Frontal cortex (tissue), 4 donors: ENCODE data around the gene PLOD1. TPM values are rescaled to one million over a fixed set of nuclear protein-coding genes. Genes with fewer than 3 reads are reported as not detected.

ENCODE experiments used
- DNase-seq, 2 donors: peaks; one replicate each; pipeline ENCODE4 v3.0.0; 2012; ENCODE audit warnings: low spot score in 2 of 2
- FAIRE-seq: peaks from 2 replicates; lab custom pipeline; 2012; peaks lifted over from hg19 to GRCh38; lab: Jason Lieb, UNC
- small RNA-seq: library from RNA; depleted of rRNA; stranded (forward); fragments of <200 nt; gene quantifications from one replicate; pipeline ENCODE3, GENCODE V24; 2014
- total RNA-seq: library from RNA; depleted of rRNA; stranded (reverse); fragments of >200 nt; gene quantifications from one replicate; pipeline ENCODE4 v1.2.3, GENCODE V29; 2014
- donor health status: control.
- donor health status: control.
- donor health status: control.

Gene PLOD1
- total RNA-seq, 1 donor from 2014 or later, result 15.5 TPM

GRCh38 chr1:12021616-12022015 lies 87.1 kb downstream of the PLOD1 start:
- DNase-seq (no peak), FAIRE-seq (no peak)

- FAIRE-seq, result no peak
- no peak for DNase-seq
These were observed 87.5 kb downstream of the PLOD1 start for GRCh38 chr1:12022036-12022435.

Small RNA genes lying within 50 kb of the gene (small RNA-seq; reads per million reads assigned to genes)
- not detected for gene AL096840.1
- gene RF00019, result not detected
- gene RNU5E-4P, result 7.5 reads per million, percentile 94 among the genes with 10 or more reads in this experiment

Other genes with a start within 250 kb of the PLOD1 start
- 137 TPM for gene DRAXIN, start 243.0 kb upstream of the PLOD1 start, total RNA-seq
- 2.4 TPM for gene AGTRAP, start 198.6 kb upstream of the PLOD1 start, total RNA-seq
- gene C1orf167, start 172.5 kb upstream of the PLOD1 start, total RNA-seq, result not detected
- 24.5 TPM for gene MTHFR, start 128.8 kb upstream of the PLOD1 start, total RNA-seq
- gene CLCN6, start 128.5 kb upstream of the PLOD1 start, total RNA-seq, result 14.7 TPM
- 3.3 TPM for gene NPPA, start 86.9 kb upstream of the PLOD1 start, total RNA-seq
- 0.41 TPM for gene NPPB, start 75.8 kb upstream of the PLOD1 start, total RNA-seq
- 20.0 TPM for gene KIAA2013, start 8.3 kb upstream of the PLOD1 start, total RNA-seq
- 42.0 TPM for gene MFN2, start 45.7 kb downstream of the PLOD1 start, total RNA-seq
- gene MIIP, start 84.8 kb downstream of the PLOD1 start, total RNA-seq, result 31.8 TPM
- gene TNFRSF8, start 128.6 kb downstream of the PLOD1 start, total RNA-seq, result not detected
- 2.0 TPM for gene TNFRSF1B, start 232.3 kb downstream of the PLOD1 start, total RNA-seq